Ovary (tissue), 9 donors: ENCODE results near the gene NAA20. TPM values are rescaled to one million over a fixed set of nuclear protein-coding genes. Genes with fewer than 3 reads are reported as not detected.

Source experiments
- DNase-seq, 5 donors: peaks; one replicate each; pipeline ENCODE4 v3.0.0-alpha.2; 2019 to 2020
- H3K27ac ChIP-seq, 2 donors: fragments of 200-600 bp; one replicate each; pipeline versions ENCODE4 v1.5.1 to v1.8.0; 2019 to 2022
- H3K27me3 ChIP-seq: fragments of 200-600 bp; one replicate; pipeline ENCODE4 v1.8.0; 2022
- H3K36me3 ChIP-seq: fragments of 200-600 bp; sonication (generic); one replicate; pipeline ENCODE4 v1.5.1; 2019
- H3K4me1 ChIP-seq: one replicate; pipeline ENCODE4 v1.8.1; 2013; ENCODE audit warnings: mild to moderate bottlenecking, moderate library complexity; ENCODE audit not compliant: insufficient read depth
- H3K4me3 ChIP-seq: fragments of 200-600 bp; sonication (generic); one replicate; pipeline ENCODE4 v1.5.1; 2017
- H3K9me3 ChIP-seq, 2 donors: fragments of 200-600 bp in 1 of 2; sonication (generic) in 1 of 2; one replicate each; pipeline versions ENCODE4 v1.5.1 to v1.8.1; 2013 to 2019; ENCODE audit warnings: mild to moderate bottlenecking in 1 of 2, moderate library complexity in 1 of 2
- CTCF ChIP-seq, 3 donors: fragments of 450-650 bp in 2 of 3; fragments of 200-600 bp in 1 of 3; IDR thresholded peaks; one replicate each; pipeline versions ENCODE4 v1.5.1 to v1.8.0; 2016 to 2022; ENCODE audit warnings: antibody characterized with exemption in 3 of 3, mild to moderate bottlenecking in 1 of 3
- EP300 ChIP-seq: sonication (generic); formaldehyde crosslinking; IDR thresholded peaks from one replicate; pipeline ENCODE4 v1.6.1; 2017; ENCODE audit warnings: antibody characterized with exemption
- POLR2A ChIP-seq: fragments of 450-650 bp; IDR thresholded peaks from one replicate; pipeline ENCODE4 v1.6.1; 2017; ENCODE audit warnings: antibody characterized with exemption, mild to moderate bottlenecking, moderate library complexity
- WGBS, 3 donors: extraction: QIAGEN DNeasy Blood & Tissue Kit in 1 of 3; methylation state at CpG; one replicate each; pipeline versions ENCODE4 v1.1.5 to v1.1.7; 2013 to 2017; 5-methylcytosine and 5-hydroxymethylcytosine counted together
- intact Hi-C, 4 donors: fragments of 100-400 bp; cut with DNase I; formaldehyde crosslinking; loops; one replicate each; pipeline versions ENCODE4 v1.11.0 to v1.15.1; 2022 to 2023
- polyA plus RNA-seq, 2 donors: library from polyadenylated mRNA; stranded (reverse); fragments of 200-250 nt in 1 of 2; fragments of 350-450 nt in 1 of 2; fragmentation: Illumina TruSeq in 1 of 2; extraction: RNeasy Lipid Tissue Mini Kit (QIAGEN cat#74804) in 1 of 2; gene quantifications; one replicate each; pipeline ENCODE4 v1.2.3, GENCODE V29; 2013 to 2014
- total RNA-seq, 7 donors: library from RNA; depleted of rRNA in 2 of 7; stranded (reverse); fragments of >200 nt in 2 of 7; fragmentation: NEBNext Ultra II Directional in 3 of 7; extraction: Animal tissue kit (Norgen Biotek cat#: 25700) in 3 of 7; gene quantifications; one replicate each; pipeline versions ENCODE4 v1.1.0 to v1.2.4, GENCODE V29; 2016 to 2023
- donor health status: DM: no; HTN: no; CAD: no; lungs with moderate emphysema.
- donor health status: DM: no; HTN: no; CAD: no.
- donor health status: Bipolar disorder and iron deficiency.
- donor health status: DM: yes; HTN: yes; CAD: no.
- donor health status: DM: no; HTN: no; CAD: no.
- donor health status: DM: yes; HTN: yes; CAD: no.

The NAA20 gene
- total and polyA plus RNA-seq, 9 donors, result 19.4 to 67.6 (median 46.1) TPM

GRCh38 chr20:20078041-20078440 lies 60.9 kb downstream of the NAA20 start:
- H3K27me3 ChIP-seq, result no peaks in the 10 kb centered on the region
- H3K9me3 ChIP-seq, result no peaks in the 10 kb centered on the region
- intact Hi-C loops, result no loop called here
- no peaks in the 10 kb centered on the region for H3K4me1 ChIP-seq
- H3K36me3 ChIP-seq, result no peaks in the 10 kb centered on the region
- TF ChIP-seq CTCF (IDR thresholded peaks at IDR 0.05) (no peak), POLR2A (no peak), EP300 (no peak)
- WGBS, 3 donors, result 88 to 93% (median 93%) methylated on average over 4 of the region's 4 CpGs
- no peak for DNase-seq
- no peak overlapping the region for H3K27ac ChIP-seq
- H3K4me3 ChIP-seq, result no peak overlapping the region

- Histone ChIP-seq H3K27me3 (no peaks in the 10 kb centered on the region), H3K27ac (no peak overlapping the region), H3K4me1 (no peaks in the 10 kb centered on the region), H3K4me3 (no peak overlapping the region), H3K36me3 (no peaks in the 10 kb centered on the region), H3K9me3 (no peaks in the 10 kb centered on the region)
- WGBS, 3 donors, result 44 to 51% (median 45%) methylated on average over 5 of the region's 5 CpGs
- DNase-seq, result no peak
- intact Hi-C loops, result no loop called here
- TF ChIP-seq EP300 (no peak), POLR2A (no peak), CTCF (IDR thresholded peaks at IDR 0.05) (no peak)
Measured at GRCh38 chr20:20079102-20079784, 62.1 kb downstream of the NAA20 start.

Other genes with a start within 250 kb of the NAA20 start
- gene CRNKL1, start 35.1 kb downstream of the NAA20 start, total RNA-seq, result 10 to 100 TPM; 19.4 to 25.0 (median 22.8) TPM
- gene CRNKL1, start 35.1 kb downstream of the NAA20 start, polyA plus RNA-seq, result 10 to 100 TPM; 12.7 to 22.4 TPM
- 10 to 100 TPM in 1 of 7 donors, 1 to 10 TPM in 3, under 1 TPM in 2, not detected in 1; 0.24 to 13.1 (median 1.4) TPM for gene CFAP61, start 35.2 kb downstream of the NAA20 start, total RNA-seq
- under 1 TPM; 0.12 to 0.75 TPM for gene CFAP61, start 35.2 kb downstream of the NAA20 start, polyA plus RNA-seq